Neural progenitor cell (in vitro differentiated cells): ENCODE results near the gene GPR84.
A peak's percentile ranks its signal among the peaks of the same experiment; 100 is the strongest.

Experiments
- EZH2 ChIP-seq: fragments of 200-600 bp; sonication (generic); IDR thresholded peaks from 2 replicates; pipeline ENCODE4 v1.6.1; 2017; ENCODE audit warnings: antibody characterized with exemption, mild to moderate bottlenecking, moderate library complexity
- EZH2phosphoT487 ChIP-seq: fragments of 200-600 bp; sonication (generic); IDR thresholded peaks from 2 replicates; pipeline ENCODE4 v1.6.1; 2017; ENCODE audit warnings: antibody characterized with exemption
- TF ChIP-seq, protein P1 (sequence below): fragments of 200-600 bp; sonication (generic); IDR thresholded peaks from 2 replicates; pipeline ENCODE4 v1.5.1; 2017; ENCODE audit warnings: antibody characterized with exemption, mild to moderate bottlenecking

DNA sequence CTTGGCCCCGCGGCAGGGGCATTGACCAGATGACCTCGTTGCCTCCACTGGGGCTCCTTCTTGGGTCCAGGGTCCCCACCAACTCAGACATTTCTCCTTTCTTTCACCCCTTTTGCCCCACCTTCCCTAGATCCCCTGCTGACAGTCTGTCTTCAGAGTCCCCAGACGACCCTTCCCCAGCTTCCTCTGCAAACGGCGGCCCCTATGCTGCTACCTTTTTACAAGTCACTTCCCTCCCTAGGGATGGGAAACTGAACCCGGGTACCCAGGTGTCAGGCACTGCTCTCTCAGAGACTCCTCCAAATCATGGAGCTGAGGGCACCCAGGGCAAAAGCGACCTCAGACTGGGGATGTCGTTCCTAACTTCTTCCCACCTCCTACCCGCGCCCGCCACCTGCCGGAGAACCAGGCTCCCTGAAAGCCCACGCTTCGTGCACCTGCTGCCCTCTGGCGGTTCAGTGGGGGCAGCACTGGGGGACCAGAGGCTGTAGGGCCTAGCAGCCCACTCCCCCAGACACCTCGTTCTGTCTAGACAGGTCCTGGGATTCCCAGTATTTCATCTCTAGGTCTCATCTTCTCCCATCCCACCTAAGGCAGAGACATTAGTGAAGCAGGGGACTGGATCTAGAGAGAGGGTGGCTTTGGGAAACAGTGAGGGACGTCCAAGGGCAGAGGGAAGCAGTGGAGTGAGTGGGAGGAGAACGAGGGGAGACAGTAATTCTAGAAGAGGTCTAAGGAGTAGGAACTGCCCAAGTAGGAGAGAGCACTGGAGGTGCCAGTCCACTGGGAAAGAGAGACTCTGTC is 15.3 kb upstream of the GPR84 start:
- TF ChIP-seq, protein P1, sequence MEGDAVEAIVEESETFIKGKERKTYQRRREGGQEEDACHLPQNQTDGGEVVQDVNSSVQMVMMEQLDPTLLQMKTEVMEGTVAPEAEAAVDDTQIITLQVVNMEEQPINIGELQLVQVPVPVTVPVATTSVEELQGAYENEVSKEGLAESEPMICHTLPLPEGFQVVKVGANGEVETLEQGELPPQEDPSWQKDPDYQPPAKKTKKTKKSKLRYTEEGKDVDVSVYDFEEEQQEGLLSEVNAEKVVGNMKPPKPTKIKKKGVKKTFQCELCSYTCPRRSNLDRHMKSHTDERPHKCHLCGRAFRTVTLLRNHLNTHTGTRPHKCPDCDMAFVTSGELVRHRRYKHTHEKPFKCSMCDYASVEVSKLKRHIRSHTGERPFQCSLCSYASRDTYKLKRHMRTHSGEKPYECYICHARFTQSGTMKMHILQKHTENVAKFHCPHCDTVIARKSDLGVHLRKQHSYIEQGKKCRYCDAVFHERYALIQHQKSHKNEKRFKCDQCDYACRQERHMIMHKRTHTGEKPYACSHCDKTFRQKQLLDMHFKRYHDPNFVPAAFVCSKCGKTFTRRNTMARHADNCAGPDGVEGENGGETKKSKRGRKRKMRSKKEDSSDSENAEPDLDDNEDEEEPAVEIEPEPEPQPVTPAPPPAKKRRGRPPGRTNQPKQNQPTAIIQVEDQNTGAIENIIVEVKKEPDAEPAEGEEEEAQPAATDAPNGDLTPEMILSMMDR, result peak; percentile 100
- TF ChIP-seq EZH2 (no peak), EZH2phosphoT487 (no peak)
